PC-9 (cell line): ENCODE data around the gene PAXX.

Source experiments
- CTCF ChIP-seq: fragments of 200-600 bp; sonication (generic); conservative IDR thresholded peaks from 2 replicates; pipeline ENCODE4 v1.6.1; 2017; ENCODE audit warnings: mixed run types, antibody characterized with exemption, mild to moderate bottlenecking, moderate library complexity
- EZH2 ChIP-seq: fragments of 200-600 bp; sonication (generic); IDR thresholded peaks from 2 replicates; pipeline ENCODE4 v1.8.0; 2017; ENCODE audit warnings: antibody characterized with exemption, low read depth

DNA sequence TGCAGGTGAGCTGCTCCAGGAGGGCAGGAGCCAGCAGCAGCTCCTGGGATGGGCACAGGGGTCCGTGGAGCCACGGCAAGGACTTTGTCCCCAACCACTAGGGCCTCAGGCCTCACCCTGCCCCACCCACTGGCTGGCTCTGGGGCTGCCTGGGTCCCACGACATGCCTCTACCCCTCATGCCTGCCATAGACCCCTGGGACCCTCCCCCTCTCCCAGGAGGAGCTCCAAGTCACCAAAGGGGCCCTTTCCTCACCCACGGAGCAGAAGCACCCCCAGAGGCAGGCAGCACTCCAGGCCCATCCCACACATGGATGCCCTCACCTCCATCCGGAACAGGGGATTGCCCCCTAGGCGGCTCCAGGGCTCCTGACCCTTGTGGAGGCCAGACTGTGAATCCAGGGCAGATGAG, 29.4 kb downstream of the PAXX start:
- TF ChIP-seq CTCF (no peak), EZH2 (no peak)
